Right kidney (tissue), 1 donor: Measurements from ENCODE around the gene PCBP3.
A peak's percentile ranks its signal among the peaks of the same experiment; 100 is the strongest.
"Not testable (repeated sequence)": the region's sequence is repeated elsewhere in the genome, so short reads cannot be mapped to it uniquely, and the experiment has no call there.

Experiments used
- DNase-seq: peaks from one replicate; pipeline ENCODE4 v3.0.0-alpha.2; 2016

Gene PCBP3

GRCh38 chr21:45876381-45877170, 233.1 kb downstream of the PCBP3 start:
- peak; percentile 77 for DNase-seq

GRCh38 chr21:45877171-45877438, 233.6 kb downstream of the PCBP3 start:
- DNase-seq = no peak

- DNase-seq = no peak
These were observed 234.4 kb downstream of the PCBP3 start for GRCh38 chr21:45877821-45878469.

- no peak for DNase-seq
These were observed 236.9 kb downstream of the PCBP3 start for GRCh38 chr21:45880097-45881068.

- no peak for DNase-seq
These were observed 239.1 kb downstream of the PCBP3 start for GRCh38 chr21:45882645-45883044.

GRCh38 chr21:45883090-45883489, 239.6 kb downstream of the PCBP3 start:
- DNase-seq = no peak

- DNase-seq = no peak
These were observed 242.0 kb downstream of the PCBP3 start for GRCh38 chr21:45885597-45885929.

- DNase-seq = not testable (repeated sequence)
These were observed 242.5 kb downstream of the PCBP3 start for GRCh38 chr21:45885930-45886601.

GRCh38 chr21:45886610-45887026, 243.1 kb downstream of the PCBP3 start:
- DNase-seq = no peak

GRCh38 chr21:45887120-45887611, 243.6 kb downstream of the PCBP3 start:
- no peak for DNase-seq

- no peak for DNase-seq
These were observed 244.3 kb downstream of the PCBP3 start for GRCh38 chr21:45887788-45888187.

- no peak for DNase-seq
These were observed 245.0 kb downstream of the PCBP3 start for GRCh38 chr21:45888386-45889009.

GRCh38 chr21:45889256-45889655, 245.7 kb downstream of the PCBP3 start:
- DNase-seq = no peak

GRCh38 chr21:45889961-45890360, 246.4 kb downstream of the PCBP3 start:
- DNase-seq = no peak

GRCh38 chr21:45891388-45892155, 248.0 kb downstream of the PCBP3 start:
- DNase-seq = no peak

- no peak for DNase-seq
These were observed 248.8 kb downstream of the PCBP3 start for GRCh38 chr21:45892156-45892915.

GRCh38 chr21:45892916-45893739, 249.6 kb downstream of the PCBP3 start:
- no peak for DNase-seq

GRCh38 chr21:45893740-45894449, 250.4 kb downstream of the PCBP3 start:
- DNase-seq = no peak

- DNase-seq = no peak
These were observed 250.9 kb downstream of the PCBP3 start for GRCh38 chr21:45894450-45894825.
